Naive thymus-derived CD8-positive, alpha-beta T cell (primary cell): Measurements from ENCODE around the gene SUSD1. TPM values are rescaled to one million over a fixed set of nuclear protein-coding genes. Genes with fewer than 3 reads are reported as not detected.

Source experiments
- ATAC-seq, 2 donors: fragments of 150-1000 bp; cut with Tn5 transposase in 1 of 2; sonication (Bioruptor Pico), chemical (Tn5 transposase) in 1 of 2; 1 replicate in 1 of 2; 2 replicates in 1 of 2; pipeline ENCODE4 v1.10.0; 2021; ENCODE audit warnings: mild to moderate bottlenecking in 2 of 2, moderate library complexity in 2 of 2
- POLR2A ChIA-PET: fragments of 350-600 bp; sonication (Branson Sonifier 250); formaldehyde crosslinking; loops from one replicate; lab custom pipeline; 2021; ENCODE audit warnings: antibody characterized with exemption; lab: Charles Lee
- DNase-seq, 10 donors: peaks; one replicate each; pipeline versions ENCODE4 v3.0.0 to v3.0.0-alpha.2; 2020 to 2022
- H3K27ac Mint-ChIP-seq, 10 donors: one replicate each; pipeline ENCODE4 v1.8.0; 2020 to 2022; ENCODE audit warnings: mild to moderate bottlenecking in 10 of 10, mixed read lengths in 10 of 10, moderate library complexity in 4 of 10, inconsistent platforms in 1 of 10
- H3K27me3 Mint-ChIP-seq, 5 donors: one replicate each; pipeline ENCODE4 v1.8.0; 2021 to 2022; ENCODE audit warnings: mixed read lengths in 5 of 5
- H3K36me3 Mint-ChIP-seq, 3 donors: one replicate each; pipeline ENCODE4 v1.8.0; 2020 to 2022; ENCODE audit warnings: mixed read lengths in 3 of 3, mild to moderate bottlenecking in 2 of 3, inconsistent platforms in 1 of 3
- H3K4me1 Mint-ChIP-seq, 4 donors: one replicate each; pipeline ENCODE4 v1.8.0; 2021 to 2022; ENCODE audit warnings: mixed read lengths in 4 of 4
- H3K4me3 Mint-ChIP-seq, 10 donors: one replicate each; pipeline ENCODE4 v1.8.0; 2020 to 2022; ENCODE audit warnings: mild to moderate bottlenecking in 10 of 10, mixed read lengths in 10 of 10, moderate library complexity in 6 of 10, inconsistent platforms in 1 of 10
- H3K9me3 Mint-ChIP-seq, 9 donors: one replicate each; pipeline ENCODE4 v1.8.0; 2020 to 2022; ENCODE audit warnings: mixed read lengths in 9 of 9, mild to moderate bottlenecking in 3 of 9, inconsistent platforms in 1 of 9, moderate library complexity in 1 of 9
- polyA plus RNA-seq, 3 donors: library from polyadenylated mRNA; unstranded; fragments of 300-500 nt; fragmentation: Illumina TruSeq; gene quantifications; one replicate each; pipeline ENCODE4 v1.2.3, GENCODE V29; 2021
- total RNA-seq, 8 experiments: library from RNA in 2 of 8; stranded (reverse) in 2 of 8; gene quantifications; one replicate each; pipeline ENCODE4 v1.2.3 and lab custom pipeline; 2021 to 2026

Gene SUSD1
- total and polyA plus RNA-seq, 5 experiments from 2014 or later = 2.5 to 12.4 (median 4.1) TPM

- POLR2A ChIA-PET = no interaction called here
- H3K27me3 Mint-ChIP-seq = no peaks in the 10 kb centered on the region
- ATAC-seq = no peak
- H3K36me3 Mint-ChIP-seq = peaks cover 5 to 12% (median 6%) of the 10 kb centered on the region in 3 donors
- peaks cover 0 to 30% (median 0%) of the 10 kb centered on the region in 4 donors for H3K4me1 Mint-ChIP-seq
- DNase-seq = no peak
- H3K27ac Mint-ChIP-seq = peak overlapping the region in 1 of 10 donors; percentile 56
- no peaks in the 10 kb centered on the region for H3K9me3 Mint-ChIP-seq
- H3K4me3 Mint-ChIP-seq = no peak overlapping the region
These were observed 64.9 kb downstream of the SUSD1 start for GRCh38 chr9:112110094-112110776.

- Mint-ChIP-seq H3K4me1 (peaks cover 0 to 41% (median 0%) of the 10 kb centered on the region in 4 donors), H3K9me3 (no peaks in the 10 kb centered on the region), H3K27ac (peak overlapping the region in 1 of 10 donors; percentile 76), H3K27me3 (no peaks in the 10 kb centered on the region), H3K36me3 (peaks cover 5 to 11% (median 6%) of the 10 kb centered on the region in 3 donors), H3K4me3 (peak overlapping the region in 1 of 10 donors; percentile 59)
- ATAC-seq (no peak), DNase-seq (no peak)
- POLR2A ChIA-PET = no interaction called here
These were observed 70.2 kb downstream of the SUSD1 start for GRCh38 chr9:112104901-112105300.

GRCh38 chr9:112104401-112104800 lies 70.7 kb downstream of the SUSD1 start:
- H3K4me3 Mint-ChIP-seq = peak overlapping the region in 1 of 10 donors; percentile 59
- POLR2A ChIA-PET = no interaction called here
- H3K9me3 Mint-ChIP-seq = no peaks in the 10 kb centered on the region
- H3K36me3 Mint-ChIP-seq = peaks cover 5 to 11% (median 6%) of the 10 kb centered on the region in 3 donors
- H3K27me3 Mint-ChIP-seq = no peaks in the 10 kb centered on the region
- ATAC-seq (no peak), DNase-seq (no peak)
- peaks cover 0 to 41% (median under 1%) of the 10 kb centered on the region in 4 donors for H3K4me1 Mint-ChIP-seq
- peak overlapping the region in 1 of 10 donors; percentile 76 for H3K27ac Mint-ChIP-seq

- no peak overlapping the region for H3K27ac Mint-ChIP-seq
- no peak for ATAC-seq
These were observed 71.7 kb downstream of the SUSD1 start for GRCh38 chr9:112103405-112103804.

GRCh38 chr9:112097712-112098688 lies 77.1 kb downstream of the SUSD1 start:
- POLR2A ChIA-PET = interaction anchor here (0.6 to 0.7 kb wide), 2 partner anchors 172 to 238 kb away, joined by 3 to 4 read pairs; no protein-coding TSS in a partner anchor
- Mint-ChIP-seq H3K9me3 (no peaks in the 10 kb centered on the region), H3K4me1 (peaks cover 9 to 31% (median 19%) of the 10 kb centered on the region in 4 donors), H3K36me3 (peaks cover 0 to 8% (median 3%) of the 10 kb centered on the region in 3 donors), H3K4me3 (no peak overlapping the region), H3K27me3 (no peaks in the 10 kb centered on the region), H3K27ac (peak overlapping the region in 2 of 10 donors; percentile 4 to 44)
- ATAC-seq (peak; percentile 87 to 92), DNase-seq (peak; percentile 36 to 80 (median 66))

More at GRCh38 chr9:112103405-112103804, 71.7 kb downstream of the SUSD1 start:
- no peak for DNase-seq
- H3K27me3 Mint-ChIP-seq = no peaks in the 10 kb centered on the region
- H3K9me3 Mint-ChIP-seq = no peaks in the 10 kb centered on the region
- peaks cover 5 to 11% (median 6%) of the 10 kb centered on the region in 3 donors for H3K36me3 Mint-ChIP-seq
- POLR2A ChIA-PET = no interaction called here
- H3K4me3 Mint-ChIP-seq = no peak overlapping the region
- peaks cover 0 to 41% (median under 1%) of the 10 kb centered on the region in 4 donors for H3K4me1 Mint-ChIP-seq

GRCh38 chr9:112094948-112095681 lies 80.0 kb downstream of the SUSD1 start:
- Mint-ChIP-seq H3K4me3 (no peak overlapping the region), H3K27ac (peak overlapping the region in 2 of 10 donors; percentile 31 to 46), H3K36me3 (peaks cover 0 to 3% (median 3%) of the 10 kb centered on the region in 3 donors), H3K4me1 (peaks cover 9 to 26% (median 19%) of the 10 kb centered on the region in 4 donors), H3K27me3 (no peaks in the 10 kb centered on the region), H3K9me3 (no peaks in the 10 kb centered on the region)
- ATAC-seq (no peak), DNase-seq (no peak)
- POLR2A ChIA-PET = no interaction called here

GRCh38 chr9:112094241-112094640 lies 80.9 kb downstream of the SUSD1 start:
- no peaks in the 10 kb centered on the region for H3K27me3 Mint-ChIP-seq
- H3K4me1 Mint-ChIP-seq = peaks cover 8 to 26% (median 19%) of the 10 kb centered on the region in 4 donors
- H3K9me3 Mint-ChIP-seq = no peaks in the 10 kb centered on the region
- POLR2A ChIA-PET = no interaction called here
- DNase-seq (no peak), ATAC-seq (no peak)
- peak overlapping the region in 1 of 10 donors; percentile 57 for H3K4me3 Mint-ChIP-seq
- peak overlapping the region in 2 of 10 donors; percentile 74 to 84 for H3K27ac Mint-ChIP-seq
- H3K36me3 Mint-ChIP-seq = peaks cover 0 to 3% (median 3%) of the 10 kb centered on the region in 3 donors

- peak overlapping the region in 8 of 10 donors; percentile 14 to 84 (median 56) for H3K27ac Mint-ChIP-seq
- no peak for DNase-seq
These were observed 81.3 kb downstream of the SUSD1 start for GRCh38 chr9:112093870-112094216.

GRCh38 chr9:112093147-112093869 lies 81.8 kb downstream of the SUSD1 start:
- DNase-seq = no peak
- Mint-ChIP-seq H3K4me3 (peak overlapping the region in 2 of 10 donors; percentile 57 to 67), H3K27ac (peak overlapping the region in 6 of 10 donors; percentile 16 to 80 (median 45)), H3K9me3 (no peaks in the 10 kb centered on the region), H3K27me3 (no peaks in the 10 kb centered on the region), H3K4me1 (peaks cover 8 to 26% (median 19%) of the 10 kb centered on the region in 4 donors), H3K36me3 (peaks cover 0 to 3% (median 3%) of the 10 kb centered on the region in 3 donors)
- POLR2A ChIA-PET = no interaction called here
- ATAC-seq = no peak

More at GRCh38 chr9:112093870-112094216, 81.3 kb downstream of the SUSD1 start:
- POLR2A ChIA-PET = no interaction called here
- H3K4me3 Mint-ChIP-seq = peak overlapping the region in 6 of 10 donors; percentile 31 to 75 (median 46)
- no peaks in the 10 kb centered on the region for H3K9me3 Mint-ChIP-seq
- H3K36me3 Mint-ChIP-seq = peaks cover 0 to 3% (median 3%) of the 10 kb centered on the region in 3 donors
- ATAC-seq = peak in 1 of 2 donors; percentile 36
- H3K27me3 Mint-ChIP-seq = no peaks in the 10 kb centered on the region
- peaks cover 8 to 26% (median 19%) of the 10 kb centered on the region in 4 donors for H3K4me1 Mint-ChIP-seq

- POLR2A ChIA-PET = no interaction called here
- no peak overlapping the region for H3K4me3 Mint-ChIP-seq
- ATAC-seq = no peak
- no peak overlapping the region for H3K27ac Mint-ChIP-seq
- peaks cover 8 to 21% (median 15%) of the 10 kb centered on the region in 4 donors for H3K4me1 Mint-ChIP-seq
- DNase-seq = no peak
- no peaks in the 10 kb centered on the region for H3K9me3 Mint-ChIP-seq
- no peaks in the 10 kb centered on the region for H3K27me3 Mint-ChIP-seq
- H3K36me3 Mint-ChIP-seq = peaks cover 0 to 3% (median 3%) of the 10 kb centered on the region in 3 donors
These were observed 83.3 kb downstream of the SUSD1 start for GRCh38 chr9:112091810-112092209.

- Mint-ChIP-seq H3K27me3 (no peaks in the 10 kb centered on the region), H3K4me3 (no peak overlapping the region), H3K27ac (no peak overlapping the region), H3K4me1 (no peaks in the 10 kb centered on the region), H3K9me3 (no peaks in the 10 kb centered on the region), H3K36me3 (peaks cover 0 to 18% (median 2%) of the 10 kb centered on the region in 3 donors)
- DNase-seq (no peak), ATAC-seq (no peak)
- POLR2A ChIA-PET = interaction anchor here (0.6 kb wide), 1 partner anchor 300 kb away, joined by 4 read pairs; no protein-coding TSS in a partner anchor
These were observed 87.6 kb downstream of the SUSD1 start for GRCh38 chr9:112087506-112087905.
